ENCODE data around the gene ZNF624.
A peak's percentile ranks its signal among the peaks of the same experiment; 100 is the strongest.

ZNF624 gene

GRCh38 chr17:16593356-16594102 is 60.1 kb downstream of the ZNF624 start:
- peak; percentile 15 for DNase-seq (ENCODE audit: low read depth)

GRCh38 chr17:16589097-16589969 is 64.3 kb downstream of the ZNF624 start:
- DNase-seq (ENCODE audit: low read depth): peak; percentile 39

DNA sequence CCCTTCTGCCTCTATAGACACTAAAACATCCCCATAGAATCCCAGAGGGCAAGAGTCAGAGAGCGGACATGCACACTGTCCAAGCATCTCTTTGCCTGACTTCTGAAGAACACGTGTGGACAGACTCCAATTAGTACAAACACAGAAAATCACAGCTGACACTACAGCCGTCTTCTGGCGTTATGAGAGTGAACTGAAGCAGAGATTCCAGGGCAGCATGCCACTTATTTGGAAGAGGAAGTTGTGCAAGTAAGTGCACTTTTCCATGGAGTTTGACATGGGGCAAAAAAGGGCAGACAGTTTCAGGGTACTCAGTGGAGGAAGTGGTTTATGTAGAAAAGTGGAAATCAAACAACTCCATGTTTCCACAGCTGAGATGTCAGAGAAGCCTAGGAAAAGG is 67.9 kb downstream of the ZNF624 start:
- no peak for DNase-seq (ENCODE audit: low read depth)

GRCh38 chr17:16584273-16584995 is 69.2 kb downstream of the ZNF624 start:
- peak; percentile 33 for DNase-seq (ENCODE audit: low read depth)

DNA sequence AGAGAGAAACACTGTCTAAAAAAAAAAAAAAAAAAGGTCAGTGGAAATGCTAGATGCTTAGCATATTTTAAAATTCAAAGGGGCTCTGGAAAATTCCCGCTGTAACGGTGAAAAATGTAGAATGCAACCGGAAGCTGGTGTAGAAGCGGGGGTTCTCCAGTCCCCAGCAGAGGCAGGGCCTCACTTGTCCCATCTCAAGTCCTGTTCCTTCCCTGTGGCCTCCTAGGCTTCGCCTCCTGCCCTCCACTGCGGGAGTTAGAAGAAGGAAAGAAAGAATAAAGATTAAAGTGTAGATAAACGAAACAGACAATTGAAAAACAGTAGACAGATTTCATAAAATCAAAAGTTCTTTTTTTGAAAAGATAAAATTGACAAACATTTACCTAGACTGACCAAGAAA is 69.9 kb downstream of the ZNF624 start:
- DNase-seq (ENCODE audit: low read depth): no peak

- DNase-seq (ENCODE audit: low read depth): no peak
These were observed 80.2 kb downstream of the ZNF624 start for GRCh38 chr17:16573466-16573865.

Data from GM04503 (cell line).